ENCODE results near the gene MFSD6L.
A peak's percentile ranks its signal among the peaks of the same experiment; 100 is the strongest.

MFSD6L gene

GRCh38 chr17:8792646-8793045 lies 6.5 kb downstream of the MFSD6L start:
- DNase-seq (ENCODE audit: low read depth, low spot score): no peak

- DNase-seq (ENCODE audit: low read depth, low spot score): no peak
These were observed 7.3 kb downstream of the MFSD6L start for GRCh38 chr17:8791910-8792270.

GRCh38 chr17:8791248-8791909 lies 7.8 kb downstream of the MFSD6L start:
- no peak for DNase-seq (ENCODE audit: low read depth, low spot score)

GRCh38 chr17:8789743-8790142 lies 9.4 kb downstream of the MFSD6L start:
- no peak for DNase-seq (ENCODE audit: low read depth, low spot score)

GRCh38 chr17:8788998-8789397 lies 10.2 kb downstream of the MFSD6L start:
- DNase-seq (ENCODE audit: low read depth, low spot score): no peak

GRCh38 chr17:8785547-8786413 lies 13.4 kb downstream of the MFSD6L start:
- peak; percentile 17 for DNase-seq (ENCODE audit: low read depth, low spot score)

GRCh38 chr17:8782176-8782575 lies 17.0 kb downstream of the MFSD6L start:
- DNase-seq (ENCODE audit: low read depth, low spot score): no peak

GRCh38 chr17:8781776-8782175 lies 17.4 kb downstream of the MFSD6L start:
- DNase-seq (ENCODE audit: low read depth, low spot score): no peak

GRCh38 chr17:8776881-8777280 lies 22.3 kb downstream of the MFSD6L start:
- DNase-seq (ENCODE audit: low read depth, low spot score): no peak

- DNase-seq (ENCODE audit: low read depth, low spot score): no peak
These were observed 22.9 kb downstream of the MFSD6L start for GRCh38 chr17:8776248-8776647.

- no peak for DNase-seq (ENCODE audit: low read depth, low spot score)
These were observed 32.4 kb downstream of the MFSD6L start for GRCh38 chr17:8766731-8767130.

- no peak for DNase-seq (ENCODE audit: low read depth, low spot score)
These were observed 37.2 kb downstream of the MFSD6L start for GRCh38 chr17:8762012-8762411.

GRCh38 chr17:8758137-8758596 lies 41.0 kb downstream of the MFSD6L start, which contains the start of gene SPDYE4:
TSS of gene SPDYE4 (minus strand) at chr17:8758546. CDS start at chr17:8758382, 164 bp downstream.
- no peak for DNase-seq (ENCODE audit: low read depth, low spot score)

GRCh38 chr17:8757189-8757588 lies 42.0 kb downstream of the MFSD6L start:
- no peak for DNase-seq (ENCODE audit: low read depth, low spot score)

- no peak for DNase-seq (ENCODE audit: low read depth, low spot score)
These were observed 43.4 kb downstream of the MFSD6L start for GRCh38 chr17:8755590-8756255.

GRCh38 chr17:8754890-8755289 lies 44.3 kb downstream of the MFSD6L start:
- no peak for DNase-seq (ENCODE audit: low read depth, low spot score)

GRCh38 chr17:8753976-8754440 lies 45.2 kb downstream of the MFSD6L start:
- no peak for DNase-seq (ENCODE audit: low read depth, low spot score)

GRCh38 chr17:8753136-8753975 lies 45.8 kb downstream of the MFSD6L start:
- DNase-seq (ENCODE audit: low read depth, low spot score): no peak

GRCh38 chr17:8749616-8750015 lies 49.5 kb downstream of the MFSD6L start:
- DNase-seq (ENCODE audit: low read depth, low spot score): no peak

GRCh38 chr17:8747742-8748141 lies 51.4 kb downstream of the MFSD6L start:
- DNase-seq (ENCODE audit: low read depth, low spot score): no peak
